CD4-positive, alpha-beta T cell treated with Interleukin-21 for 1 hour (primary cell): ENCODE results near the gene ARHGEF19.
A peak's percentile ranks its signal among the peaks of the same experiment; 100 is the strongest.
"Not testable (repeated sequence)": the region's sequence is repeated elsewhere in the genome, so short reads cannot be mapped to it uniquely, and the experiment has no call there.

Experiments
- DNase-seq: peaks from one replicate; pipeline ENCODE4 v3.0.0-alpha.2; 2020

Gene ARHGEF19

GRCh38 chr1:16243936-16244649 is 31.6 kb upstream of the ARHGEF19 start:
- peak; percentile 78 for DNase-seq

GRCh38 chr1:16243215-16243610 is 30.8 kb upstream of the ARHGEF19 start:
- no peak for DNase-seq

GRCh38 chr1:16242556-16243214 is 30.2 kb upstream of the ARHGEF19 start:
- no peak for DNase-seq

DNA sequence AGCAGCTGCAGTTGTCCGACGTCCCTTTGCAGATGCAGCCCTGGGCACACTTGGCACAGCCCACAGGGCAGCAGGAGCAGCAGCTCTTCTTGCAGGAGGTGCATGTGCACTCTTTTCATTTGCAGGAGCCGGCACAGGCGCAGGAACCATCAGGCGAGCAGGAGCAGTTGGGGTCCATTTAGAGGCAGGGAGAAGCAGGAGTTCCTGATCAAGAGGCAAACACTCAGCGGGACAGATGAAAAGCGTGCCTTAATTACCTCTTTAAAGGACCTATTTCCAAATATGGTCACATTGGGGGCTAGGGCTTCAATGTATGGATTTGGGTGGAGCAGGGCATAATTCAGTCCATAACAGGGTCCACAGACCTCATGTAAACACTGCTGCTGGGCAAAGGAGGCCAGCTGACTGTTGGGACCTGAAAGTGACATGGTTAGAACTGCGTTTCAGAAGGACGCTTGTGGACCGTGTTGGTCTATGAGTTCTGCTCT is 28.8 kb upstream of the ARHGEF19 start:
- DNase-seq = no peak

- DNase-seq = no peak
Observed at GRCh38 chr1:16239972-16240491, 27.6 kb upstream of the ARHGEF19 start.

- DNase-seq = no peak
Observed at GRCh38 chr1:16237343-16237830, 24.9 kb upstream of the ARHGEF19 start.

- DNase-seq = peak; percentile 96
Observed at GRCh38 chr1:16236511-16237342, 24.3 kb upstream of the ARHGEF19 start, which contains the start of gene CPLANE2. TSS of gene CPLANE2 (minus strand) at chr1:16237183. CDS start at chr1:16236742, 441 bp downstream.

DNA sequence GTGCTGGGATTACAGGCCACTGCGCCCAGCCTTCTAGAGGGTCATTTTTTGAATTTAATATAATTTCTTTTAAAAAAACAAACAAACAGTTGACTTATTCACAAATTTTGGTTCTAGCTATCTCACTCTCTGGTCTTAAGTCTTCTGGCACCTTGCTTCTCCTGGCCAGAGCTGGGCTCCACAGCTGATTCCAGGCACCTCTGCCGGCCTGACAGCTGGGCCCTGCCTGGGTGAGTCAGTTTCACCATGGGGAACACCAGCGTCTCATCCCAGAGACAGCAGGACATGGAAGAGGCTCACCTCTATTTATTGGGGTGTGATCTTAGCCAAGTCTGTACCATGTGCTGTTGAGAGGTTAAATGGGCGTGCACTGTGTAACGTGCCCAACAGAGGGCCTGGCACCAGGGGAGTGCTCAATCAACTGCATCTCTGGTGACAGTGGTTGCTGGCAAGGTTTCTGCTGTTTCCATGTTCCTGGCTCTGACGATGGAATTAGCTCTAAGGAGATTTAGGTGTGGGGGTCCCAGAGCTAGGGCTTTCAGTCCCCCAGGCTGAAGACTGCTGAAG is 23.6 kb upstream of the ARHGEF19 start:
- peak; percentile 62 for DNase-seq

DNA sequence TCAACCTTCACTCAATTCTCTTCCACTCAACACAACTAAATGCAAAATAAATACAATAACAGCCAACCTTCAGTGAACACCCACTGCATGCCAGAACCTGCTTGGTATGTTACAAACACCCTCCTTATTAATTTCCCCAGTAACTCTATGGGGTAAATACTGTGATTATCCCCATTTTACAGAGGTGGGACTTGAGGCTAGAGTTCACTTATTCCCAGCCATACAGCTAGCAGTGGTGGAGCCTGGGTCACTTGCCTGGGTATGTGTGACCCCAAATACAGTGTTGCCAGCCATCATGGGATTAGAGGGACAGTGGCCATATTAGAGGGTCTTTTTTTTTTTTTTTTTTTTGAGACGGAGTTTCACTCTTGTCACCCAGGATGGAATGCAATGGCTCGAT is 22.9 kb upstream of the ARHGEF19 start:
- DNase-seq = no peak

DNA sequence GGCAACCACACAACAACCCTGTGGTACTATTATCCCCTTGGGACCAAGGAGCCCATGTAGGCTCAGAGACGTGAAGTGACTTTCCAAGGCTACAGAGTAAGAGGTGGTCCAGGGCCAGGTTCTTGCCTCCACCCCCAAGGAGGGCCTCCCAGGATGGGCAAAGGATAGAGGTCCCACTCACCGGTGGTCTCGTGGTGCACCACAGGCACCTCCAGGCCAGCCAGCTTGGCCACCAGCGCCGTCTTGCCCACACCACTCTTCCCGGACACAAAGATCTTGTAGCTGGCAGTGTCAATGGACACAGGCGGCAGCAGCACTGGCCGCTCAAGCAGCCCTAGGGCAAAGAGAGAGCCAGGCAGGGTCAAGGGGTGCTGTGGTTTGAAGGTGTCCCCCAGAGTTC is 21.0 kb upstream of the ARHGEF19 start:
- no peak for DNase-seq

DNA sequence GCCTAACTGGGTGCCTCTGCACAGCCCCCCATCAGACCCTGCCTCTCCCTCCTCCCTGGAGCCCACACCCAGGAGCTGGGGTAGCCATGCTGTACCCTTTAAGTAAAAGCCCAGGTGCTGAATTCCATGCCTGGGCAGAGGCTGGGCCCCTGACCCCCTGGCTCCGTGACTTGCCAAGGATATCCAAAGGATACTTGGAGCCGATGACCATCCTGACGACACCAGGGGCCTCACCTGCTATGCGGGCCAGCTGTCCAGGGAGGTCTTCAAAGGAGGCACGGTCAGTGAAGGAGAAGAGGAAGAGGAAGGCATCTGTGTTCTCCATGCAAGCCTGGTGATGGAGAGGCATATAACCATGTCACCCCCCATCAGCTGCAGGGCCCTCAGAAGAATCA is 19.9 kb upstream of the ARHGEF19 start:
- no peak for DNase-seq

DNA sequence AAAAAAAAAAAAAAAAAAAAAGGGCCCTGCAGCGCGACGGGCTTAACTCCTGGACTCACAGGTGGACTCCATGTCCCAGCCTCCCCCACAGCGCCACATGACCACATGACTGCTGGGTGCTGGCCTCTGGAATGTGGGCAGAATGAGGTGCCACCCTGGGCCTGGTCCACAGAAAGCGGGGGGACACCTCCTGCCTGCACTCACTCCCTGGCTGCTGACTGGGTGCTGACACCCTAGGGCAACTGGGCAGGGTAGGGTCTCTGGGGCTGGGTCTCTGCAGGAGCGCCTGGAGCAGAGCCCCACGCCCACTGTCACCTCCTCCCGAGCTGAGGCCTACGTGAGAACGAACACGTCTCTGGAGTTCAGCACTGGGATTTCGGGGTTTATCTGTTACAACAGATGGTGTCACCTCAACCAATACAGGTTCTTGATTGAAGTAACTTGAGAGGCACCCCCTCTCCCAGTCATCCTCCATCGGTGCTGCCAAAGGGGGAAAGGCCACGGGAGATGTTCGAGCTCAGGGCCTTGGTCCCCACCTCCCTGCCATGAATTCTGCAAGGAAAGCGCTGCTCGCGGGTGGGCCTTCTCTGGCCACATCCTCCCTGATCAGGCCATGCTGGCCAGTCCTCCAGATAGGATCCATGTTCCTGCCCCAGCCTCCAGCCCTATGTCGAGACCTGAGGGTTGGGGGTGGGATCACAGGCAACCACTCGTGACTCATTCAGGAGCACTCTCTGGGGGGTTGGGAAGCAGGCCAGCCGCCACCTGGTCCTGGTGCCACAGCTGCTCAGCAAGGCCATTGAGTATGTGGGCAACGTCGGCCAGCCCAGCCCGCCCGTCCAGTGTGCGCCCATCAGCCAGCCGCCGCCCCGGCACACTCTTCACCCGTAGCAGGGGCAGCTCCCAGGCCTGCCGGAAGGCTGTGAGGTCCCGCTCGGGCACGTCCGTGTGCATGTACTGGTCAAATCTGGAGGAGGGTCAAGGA is 19.2 kb upstream of the ARHGEF19 start:
- DNase-seq = no peak

GRCh38 chr1:16230744-16231143 is 18.3 kb upstream of the ARHGEF19 start:
- DNase-seq = no peak

GRCh38 chr1:16229976-16230740 is 17.7 kb upstream of the ARHGEF19 start:
- DNase-seq = no peak

DNA sequence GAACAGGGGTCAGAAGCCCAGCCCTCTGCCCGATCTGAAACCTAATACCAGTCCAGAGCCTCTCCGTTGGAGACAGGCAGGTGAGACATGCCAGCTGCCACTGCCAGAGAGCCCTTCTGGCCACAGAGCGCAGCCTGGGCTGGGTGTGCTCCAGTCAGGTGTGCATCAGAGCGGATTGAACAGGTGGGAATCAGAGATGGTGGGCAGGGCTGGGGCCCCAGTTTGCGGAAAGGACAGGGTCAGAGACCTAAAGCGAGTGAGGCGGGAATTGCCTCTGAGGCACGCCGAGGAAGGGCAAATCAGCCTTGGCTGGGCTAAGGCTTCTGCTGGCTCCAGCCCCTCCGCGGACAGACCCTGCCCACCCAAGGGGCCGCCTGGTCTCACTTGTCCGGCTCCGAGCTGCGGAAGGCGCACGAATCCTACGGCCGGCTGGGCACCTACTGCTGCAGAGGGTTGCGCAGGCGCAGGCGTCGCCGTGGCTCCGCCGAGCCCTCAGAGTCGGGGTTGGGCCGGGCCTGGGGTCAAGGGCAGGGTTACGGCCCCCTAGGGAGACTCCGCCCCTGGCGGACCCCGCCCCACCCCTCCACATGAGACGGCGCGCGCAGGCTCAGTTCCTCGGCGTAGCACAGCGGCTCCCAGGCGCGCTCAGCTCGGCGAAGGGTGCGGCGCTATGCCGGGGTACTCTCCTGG is 14.2 kb upstream of the ARHGEF19 start:
- no peak for DNase-seq

DNA sequence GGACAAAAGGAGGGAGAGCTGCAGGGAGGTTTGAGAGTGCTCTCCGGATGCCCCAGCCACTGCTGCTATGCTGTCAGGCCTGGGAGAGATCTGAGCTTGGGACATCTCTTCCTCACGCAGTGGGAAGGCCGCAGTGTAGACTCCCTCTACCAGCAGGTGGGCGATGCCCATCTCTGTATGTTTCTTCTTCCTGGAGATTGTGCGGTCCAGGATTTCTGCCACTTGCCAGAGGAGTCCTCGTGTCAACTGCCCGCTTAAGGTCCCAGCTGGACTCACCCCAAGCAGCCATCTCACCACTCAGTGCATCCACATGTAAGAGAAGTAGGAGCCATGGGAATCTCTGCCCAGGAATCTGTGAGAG is 13.7 kb upstream of the ARHGEF19 start:
- DNase-seq = no peak

GRCh38 chr1:16224472-16224871 is 12.0 kb upstream of the ARHGEF19 start:
- DNase-seq = no peak

- not testable (repeated sequence) for DNase-seq
Observed at GRCh38 chr1:16222716-16223115, 10.3 kb upstream of the ARHGEF19 start.

- no peak for DNase-seq
Observed at GRCh38 chr1:16221499-16221898, 9.0 kb upstream of the ARHGEF19 start.

- DNase-seq = no peak
Observed at GRCh38 chr1:16219968-16220500, 7.6 kb upstream of the ARHGEF19 start.
